VCaP (cell line): Measurements from ENCODE around the gene KDF1.
A peak's percentile ranks its signal among the peaks of the same experiment; 100 is the strongest.

Experiments used
- H3K27ac ChIP-seq: fragments of 450-650 bp; 2 replicates; pipeline ENCODE4 v1.5.1; 2017
- TF ChIP-seq, protein P1 (sequence below): fragments of 450-650 bp; conservative IDR thresholded peaks from 2 replicates; pipeline ENCODE4 v1.5.1; 2017; ENCODE audit warnings: mild to moderate bottlenecking, moderate library complexity

The KDF1 gene

DNA sequence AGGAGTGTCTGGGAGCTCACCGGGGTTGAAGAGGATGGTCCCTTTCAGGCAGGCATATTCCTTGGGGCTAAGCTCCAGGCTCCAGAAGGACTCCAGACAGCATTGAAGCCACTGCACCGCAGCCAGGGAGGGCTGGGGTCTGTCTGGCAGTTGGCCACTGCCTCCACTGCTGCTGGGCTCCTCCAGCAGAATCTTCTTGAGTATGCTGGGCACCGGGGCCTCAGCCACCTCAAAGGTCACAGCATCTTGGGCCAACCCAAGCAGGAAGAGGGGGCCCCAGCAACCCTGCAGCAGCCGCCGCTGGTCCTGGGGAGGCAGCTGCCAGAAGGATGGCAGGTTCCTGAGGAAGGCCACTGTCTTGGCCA lies 46.9 kb downstream of the KDF1 start:
- H3K27ac ChIP-seq, result peak overlapping the region; percentile 30
- TF ChIP-seq, protein P1, sequence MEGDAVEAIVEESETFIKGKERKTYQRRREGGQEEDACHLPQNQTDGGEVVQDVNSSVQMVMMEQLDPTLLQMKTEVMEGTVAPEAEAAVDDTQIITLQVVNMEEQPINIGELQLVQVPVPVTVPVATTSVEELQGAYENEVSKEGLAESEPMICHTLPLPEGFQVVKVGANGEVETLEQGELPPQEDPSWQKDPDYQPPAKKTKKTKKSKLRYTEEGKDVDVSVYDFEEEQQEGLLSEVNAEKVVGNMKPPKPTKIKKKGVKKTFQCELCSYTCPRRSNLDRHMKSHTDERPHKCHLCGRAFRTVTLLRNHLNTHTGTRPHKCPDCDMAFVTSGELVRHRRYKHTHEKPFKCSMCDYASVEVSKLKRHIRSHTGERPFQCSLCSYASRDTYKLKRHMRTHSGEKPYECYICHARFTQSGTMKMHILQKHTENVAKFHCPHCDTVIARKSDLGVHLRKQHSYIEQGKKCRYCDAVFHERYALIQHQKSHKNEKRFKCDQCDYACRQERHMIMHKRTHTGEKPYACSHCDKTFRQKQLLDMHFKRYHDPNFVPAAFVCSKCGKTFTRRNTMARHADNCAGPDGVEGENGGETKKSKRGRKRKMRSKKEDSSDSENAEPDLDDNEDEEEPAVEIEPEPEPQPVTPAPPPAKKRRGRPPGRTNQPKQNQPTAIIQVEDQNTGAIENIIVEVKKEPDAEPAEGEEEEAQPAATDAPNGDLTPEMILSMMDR, result no peak

DNA sequence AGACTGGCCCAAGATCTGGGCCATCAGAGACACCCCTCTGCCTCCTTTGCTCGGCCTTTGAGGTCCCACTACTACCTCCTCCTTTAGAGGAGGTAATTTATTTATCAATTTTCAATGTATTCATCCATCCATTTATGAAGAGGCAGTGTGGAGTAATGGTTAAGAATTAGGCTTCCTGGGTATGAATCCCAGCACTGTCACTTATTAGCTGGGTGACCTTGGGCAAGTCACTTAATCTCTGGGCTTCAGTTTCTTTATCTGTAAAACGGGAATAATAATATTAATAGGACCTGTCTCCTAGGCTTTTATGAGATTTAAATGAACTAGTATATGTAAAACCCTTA lies 48.1 kb downstream of the KDF1 start:
- no peak overlapping the region for H3K27ac ChIP-seq
- TF ChIP-seq, protein P1, result no peak

DNA sequence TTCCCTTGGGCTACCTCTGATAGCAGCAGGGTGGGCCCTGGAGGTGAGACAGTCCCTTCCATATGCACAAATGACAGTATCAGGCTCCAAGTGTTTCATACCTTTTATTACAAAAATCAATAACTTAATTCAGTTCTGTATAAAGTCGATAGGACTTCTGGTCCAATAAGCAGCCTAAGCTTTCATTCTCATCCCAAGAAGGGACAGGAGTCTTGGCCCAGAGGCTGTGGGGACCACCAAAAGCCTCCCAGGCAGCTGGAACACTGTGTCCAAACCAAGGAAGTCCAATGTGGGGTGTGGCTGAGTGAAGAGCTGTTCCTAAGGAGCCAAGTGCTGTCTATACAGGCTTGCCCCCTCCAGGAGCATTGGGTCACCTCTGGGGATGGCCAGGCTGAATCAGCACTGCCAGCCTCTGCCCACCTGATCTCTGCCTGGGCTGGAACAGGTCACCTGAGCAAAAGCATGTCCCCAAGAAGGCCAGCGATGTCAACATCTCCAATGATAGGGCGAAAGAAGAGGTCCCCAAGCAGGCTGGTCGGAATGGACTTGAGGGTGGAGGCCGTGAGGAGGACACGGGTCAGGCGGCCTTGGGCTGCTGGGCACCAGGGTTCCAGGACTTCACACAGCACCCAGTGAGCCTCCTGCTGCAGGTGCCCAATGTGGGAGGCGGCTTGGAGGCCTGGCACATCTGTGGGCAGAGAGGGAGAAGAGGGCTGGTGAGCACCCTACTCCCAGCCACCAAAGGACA lies 48.7 kb downstream of the KDF1 start:
- H3K27ac ChIP-seq, result no peak overlapping the region
- TF ChIP-seq, protein P1, result no peak

DNA sequence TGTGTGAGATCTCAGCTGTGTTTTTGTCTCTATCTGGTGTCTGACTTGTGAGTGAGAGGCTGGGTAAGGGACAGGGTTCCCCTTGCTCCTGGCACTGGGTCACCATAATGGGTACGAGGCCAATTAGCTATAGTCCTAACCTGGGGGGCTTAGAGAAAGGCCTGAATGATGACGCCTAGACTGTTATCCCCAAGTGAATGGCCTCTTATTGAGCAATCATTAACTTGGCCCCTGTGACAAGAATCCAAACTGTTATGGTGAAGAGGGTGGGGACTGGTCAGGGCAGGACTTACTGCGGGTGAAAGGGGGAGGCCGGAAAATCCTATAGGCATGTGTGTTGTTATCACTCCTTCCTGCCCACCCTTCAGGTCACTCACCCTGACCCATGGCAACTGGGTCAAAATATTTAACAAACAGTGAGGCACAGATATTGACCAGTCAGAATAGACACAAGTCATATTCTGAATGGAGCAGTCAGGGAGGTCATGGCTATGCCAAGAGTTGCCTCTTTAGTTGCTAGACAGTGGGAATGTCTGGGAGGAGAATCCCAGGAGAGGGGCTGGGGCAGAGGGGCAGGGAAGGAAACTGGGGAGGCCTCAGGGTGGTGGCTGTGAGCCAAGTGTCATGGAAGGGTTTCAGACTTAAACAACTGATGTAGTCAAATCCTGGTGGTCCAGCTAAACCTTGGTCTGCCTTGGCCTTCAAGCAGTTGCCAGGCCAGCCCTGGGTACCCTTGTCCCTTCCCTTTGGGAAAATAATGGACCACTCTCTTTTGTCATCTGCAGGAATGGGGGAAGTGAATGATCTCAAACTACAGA lies 49.7 kb downstream of the KDF1 start:
- H3K27ac ChIP-seq, result no peak overlapping the region
- TF ChIP-seq, protein P1, result no peak

DNA sequence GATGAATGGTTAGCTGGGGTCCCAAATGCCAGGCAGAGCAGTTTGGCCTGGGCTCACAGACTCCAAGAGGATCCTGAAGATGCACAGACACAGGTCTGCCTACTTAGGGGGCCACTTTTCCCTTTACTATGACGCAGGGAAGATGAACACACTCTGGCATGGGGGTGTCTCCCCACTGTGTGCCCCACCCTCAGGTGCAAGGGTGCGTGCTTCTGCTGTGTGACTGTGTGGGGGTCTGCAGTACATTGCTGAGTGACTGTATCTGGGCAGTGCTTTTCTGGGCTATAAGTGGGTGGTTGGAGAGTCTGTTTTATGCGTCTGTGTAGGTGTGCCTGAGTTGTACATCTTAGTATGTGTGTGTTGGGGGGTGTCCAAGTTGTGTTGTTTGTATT lies 50.3 kb downstream of the KDF1 start:
- TF ChIP-seq, protein P1, result no peak
- no peak overlapping the region for H3K27ac ChIP-seq

DNA sequence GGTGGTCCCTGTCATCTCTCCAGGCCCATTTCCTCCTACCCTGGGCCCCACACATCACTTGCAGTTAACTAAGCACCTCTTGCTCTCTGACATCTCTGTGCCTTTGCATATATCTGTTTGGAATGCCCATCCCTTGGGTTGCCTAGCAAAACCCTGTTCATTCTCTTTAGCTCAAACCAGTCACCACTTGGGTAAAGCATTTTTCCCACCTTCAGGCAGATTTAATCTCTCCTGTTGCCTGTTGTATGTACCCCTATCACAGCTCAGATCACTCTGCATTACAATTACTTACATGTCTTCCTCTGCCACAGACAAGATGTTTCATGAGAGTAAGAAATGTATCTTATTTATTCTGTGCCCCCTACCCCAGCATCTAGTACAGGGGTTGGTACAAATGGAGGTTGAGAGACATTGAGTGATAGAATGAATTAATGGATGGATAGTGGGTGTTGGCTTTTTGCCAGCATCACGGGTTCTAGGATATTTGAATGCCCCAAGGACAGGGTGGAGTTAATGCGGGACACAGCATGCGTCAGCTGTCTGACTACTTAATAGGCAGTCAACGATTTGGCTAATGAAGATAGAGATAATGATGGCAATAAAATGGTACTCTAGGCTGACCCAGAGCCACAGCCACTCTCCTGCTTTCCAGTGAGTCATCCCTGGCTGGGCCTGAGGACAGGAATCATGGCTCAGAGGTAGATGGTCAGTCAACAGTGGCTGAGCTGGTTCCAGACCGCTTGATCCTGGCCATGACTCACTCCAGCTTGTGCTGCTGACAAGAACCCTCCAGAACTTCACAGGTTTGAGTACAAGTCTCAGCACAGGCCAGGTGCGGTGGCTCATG lies 53.0 kb downstream of the KDF1 start:
- TF ChIP-seq, protein P1, result no peak
- no peak overlapping the region for H3K27ac ChIP-seq
